ENCODE data around the gene KRT71.

DNA sequence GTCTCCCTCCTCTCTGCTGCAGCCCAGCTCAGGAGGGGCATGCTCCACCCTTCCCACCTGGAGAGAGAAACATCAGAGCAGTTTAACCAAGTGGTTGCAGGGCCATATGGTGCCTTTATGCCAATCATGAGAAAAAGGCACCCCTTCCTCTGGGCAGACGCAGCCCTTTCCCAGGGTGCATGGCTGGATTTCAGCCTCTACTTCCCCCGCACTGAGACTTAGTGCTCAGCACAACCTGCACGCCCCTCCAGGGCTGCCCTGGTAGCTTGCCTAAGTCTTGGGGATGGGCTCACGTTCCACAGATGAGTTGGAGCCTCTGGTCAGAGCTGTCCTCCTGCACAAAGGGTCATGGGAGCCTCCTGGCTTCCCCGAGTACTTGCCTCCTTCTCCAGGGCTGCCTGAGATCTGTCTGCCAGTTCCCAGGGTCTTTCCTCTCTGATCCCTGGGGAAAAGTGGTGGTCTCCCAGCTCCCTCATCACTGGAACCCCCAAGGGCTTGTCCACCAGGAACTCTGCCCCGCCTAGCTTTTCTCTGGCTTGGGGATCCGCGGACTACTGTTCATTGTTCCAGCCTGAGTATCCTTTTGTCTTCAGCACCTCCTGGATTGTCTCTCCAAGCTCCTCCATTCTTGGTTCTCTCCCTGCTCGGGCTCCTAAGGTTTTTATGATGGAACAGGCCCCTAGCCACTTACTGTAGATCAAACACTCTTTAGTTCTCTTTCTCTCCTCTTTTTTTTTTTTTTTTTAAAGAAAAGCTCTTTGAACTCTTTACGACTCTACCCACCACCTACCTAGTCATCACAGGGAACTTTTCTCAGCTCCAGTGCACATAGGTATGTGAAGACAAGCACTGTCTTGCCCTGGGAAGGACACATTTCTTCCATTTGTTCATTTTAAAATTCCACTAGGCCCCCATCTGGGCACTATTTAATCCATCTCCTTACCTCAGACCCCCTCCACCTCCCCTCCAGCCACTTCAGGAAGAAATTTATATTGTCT is 26.8 kb upstream of the KRT71 start:
- TF ChIP-seq, protein P1, sequence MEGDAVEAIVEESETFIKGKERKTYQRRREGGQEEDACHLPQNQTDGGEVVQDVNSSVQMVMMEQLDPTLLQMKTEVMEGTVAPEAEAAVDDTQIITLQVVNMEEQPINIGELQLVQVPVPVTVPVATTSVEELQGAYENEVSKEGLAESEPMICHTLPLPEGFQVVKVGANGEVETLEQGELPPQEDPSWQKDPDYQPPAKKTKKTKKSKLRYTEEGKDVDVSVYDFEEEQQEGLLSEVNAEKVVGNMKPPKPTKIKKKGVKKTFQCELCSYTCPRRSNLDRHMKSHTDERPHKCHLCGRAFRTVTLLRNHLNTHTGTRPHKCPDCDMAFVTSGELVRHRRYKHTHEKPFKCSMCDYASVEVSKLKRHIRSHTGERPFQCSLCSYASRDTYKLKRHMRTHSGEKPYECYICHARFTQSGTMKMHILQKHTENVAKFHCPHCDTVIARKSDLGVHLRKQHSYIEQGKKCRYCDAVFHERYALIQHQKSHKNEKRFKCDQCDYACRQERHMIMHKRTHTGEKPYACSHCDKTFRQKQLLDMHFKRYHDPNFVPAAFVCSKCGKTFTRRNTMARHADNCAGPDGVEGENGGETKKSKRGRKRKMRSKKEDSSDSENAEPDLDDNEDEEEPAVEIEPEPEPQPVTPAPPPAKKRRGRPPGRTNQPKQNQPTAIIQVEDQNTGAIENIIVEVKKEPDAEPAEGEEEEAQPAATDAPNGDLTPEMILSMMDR (IDR thresholded peaks at IDR 0.05; ENCODE audit: low read depth, low read length) = no peak
- TF ChIP-seq POLR2A (IDR thresholded peaks at IDR 0.05; ENCODE audit: extremely low read depth, insufficient read length) (no peak), MYC (IDR thresholded peaks at IDR 0.05; ENCODE audit: low read depth, low read length) (no peak)
